Bronchial epithelial cell (primary cell): ENCODE results near the gene ARHGAP15. TPM values are rescaled to one million over a fixed set of nuclear protein-coding genes. Genes with fewer than 3 reads are reported as not detected.

Experiments
- DNase-seq: peaks from one replicate; pipeline ENCODE4 v3.0.0-alpha.2; 2010; ENCODE audit warnings: low read depth
- FAIRE-seq: peaks from 2 replicates; lab custom pipeline; 2011; peaks lifted over from hg19 to GRCh38; lab: Jason Lieb, UNC
- H3K27me3 ChIP-seq: 2 replicates; pipeline ENCODE4 v1.5.1; 2011; ENCODE audit warnings: low read length; ENCODE audit not compliant: control insufficient read depth, insufficient read depth
- H3K36me3 ChIP-seq: 2 replicates; pipeline ENCODE4 v1.5.1; 2011; ENCODE audit warnings: low read length; ENCODE audit not compliant: control insufficient read depth, insufficient read depth
- H3K4me3 ChIP-seq: 2 replicates; pipeline ENCODE4 v1.5.1; 2011; ENCODE audit warnings: mild to moderate bottlenecking, low read depth, low read length, control low read depth
- CTCF ChIP-seq: IDR thresholded peaks from 2 replicates; pipeline ENCODE4 v1.5.1; 2011; ENCODE audit warnings: mild to moderate bottlenecking, moderate library complexity, low read length, control low read depth, inconsistent platforms; ENCODE audit not compliant: insufficient read depth, severe bottlenecking
- total RNA-seq: library from RNA; depleted of rRNA; stranded (reverse); fragments of >200 nt; gene quantifications from 2 replicates; pipeline ENCODE4 v1.2.1, GENCODE V29; 2014

The ARHGAP15 gene
- total RNA-seq, 1 donor from 2014 or later: not detected

- Histone ChIP-seq H3K27me3 (no peaks in the 10 kb centered on the region), H3K4me3 (no peak overlapping the region), H3K36me3 (no peaks in the 10 kb centered on the region)
- no peak for FAIRE-seq
- no peak for TF ChIP-seq CTCF
- DNase-seq: no peak
Measured at GRCh38 chr2:143623231-143623908, 494.2 kb downstream of the ARHGAP15 start.

- no peaks in the 10 kb centered on the region for H3K27me3 ChIP-seq
- TF ChIP-seq CTCF: no peak
- no peaks in the 10 kb centered on the region for H3K36me3 ChIP-seq
- DNase-seq: no peak
- no peak overlapping the region for H3K4me3 ChIP-seq
- FAIRE-seq: no peak
Measured at GRCh38 chr2:143623909-143624260, 494.7 kb downstream of the ARHGAP15 start.

- TF ChIP-seq CTCF: no peak
- FAIRE-seq: no peak
- no peak overlapping the region for H3K4me3 ChIP-seq
- H3K27me3 ChIP-seq: no peaks in the 10 kb centered on the region
- DNase-seq: no peak
- no peaks in the 10 kb centered on the region for H3K36me3 ChIP-seq
Measured at GRCh38 chr2:143629340-143629739, 500.1 kb downstream of the ARHGAP15 start.

GRCh38 chr2:143632751-143633374 is 503.6 kb downstream of the ARHGAP15 start:
- Histone ChIP-seq H3K27me3 (no peaks in the 10 kb centered on the region), H3K36me3 (no peaks in the 10 kb centered on the region), H3K4me3 (no peak overlapping the region)
- DNase-seq (no peak), FAIRE-seq (no peak)
- no peak for TF ChIP-seq CTCF

GRCh38 chr2:143633419-143633818 is 504.2 kb downstream of the ARHGAP15 start:
- Histone ChIP-seq H3K36me3 (no peaks in the 10 kb centered on the region), H3K4me3 (no peak overlapping the region), H3K27me3 (no peaks in the 10 kb centered on the region)
- DNase-seq: peak; percentile 2
- no peak for TF ChIP-seq CTCF
- FAIRE-seq: no peak
